A549 (cell line): ENCODE data around the gene SYCE3. TPM values are rescaled to one million over a fixed set of nuclear protein-coding genes. Genes with fewer than 3 reads are reported as not detected.

Source experiments
- ATAC-seq, 2 experiments: fragments of 200-7000 bp in 1 of 2; fragments of >200 bp in 1 of 2; cut with Nextera tagmentation in 1 of 2; cut with Tn5 transposase in 1 of 2; 3 replicates each; pipeline versions ENCODE4 v1.8.0 to v1.9.1; 2018 to 2020; ENCODE audit warnings: mild to moderate bottlenecking in 1 of 2, moderate library complexity in 1 of 2
- CTCF ChIA-PET: fragments of 300-600 bp; sonication (Branson Sonifier 250); formaldehyde crosslinking; extraction: SDS; loops from one replicate; lab custom pipeline; 2021; ENCODE audit warnings: antibody characterized with exemption, inconsistent platforms; lab: Yijun Ruan, JAX
- POLR2A ChIA-PET: fragments of 350-600 bp; formaldehyde crosslinking; extraction: SDS; loops from one replicate; lab custom pipeline; 2021; ENCODE audit warnings: antibody characterized with exemption, inconsistent platforms; lab: Yijun Ruan, JAX
- DNase-seq, 2 experiments: peaks; one replicate each; pipeline versions ENCODE4 v3.0.0 to v3.0.0-alpha.2; 2011 to 2016; ENCODE audit warnings: low read depth in 1 of 2, low spot score in 1 of 2
- FAIRE-seq: peaks from 2 replicates; lab custom pipeline; 2011; peaks lifted over from hg19 to GRCh38; lab: Jason Lieb, UNC
- H3K27ac ChIP-seq, 2 experiments: fragments of >200 bp; sonication (Bioruptor Twin); formaldehyde crosslinking; 3 replicates each; pipeline ENCODE4 v1.5.1; 2016 to 2017
- H3K4me1 ChIP-seq: fragments of >200 bp; sonication (Bioruptor Twin); formaldehyde crosslinking; 3 replicates; pipeline ENCODE4 v1.6.1; 2016
- H3K4me2 ChIP-seq: fragments of >200 bp; sonication (Bioruptor Twin); formaldehyde crosslinking; 3 replicates; pipeline ENCODE4 v1.6.1; 2016
- H3K4me3 ChIP-seq: fragments of >200 bp; sonication (Bioruptor Twin); formaldehyde crosslinking; 3 replicates; pipeline ENCODE4 v1.5.1; 2016
- H3K9me3 ChIP-seq: fragments of >200 bp; sonication (Bioruptor Twin); formaldehyde crosslinking; 3 replicates; pipeline ENCODE4 v1.6.1; 2016
- ATOH8 ChIP-seq: fragments of 250-450 bp; sonication (Bioruptor Pico); IDR thresholded peaks from 2 replicates; pipeline ENCODE4 v1.5.0; 2020; ENCODE audit warnings: low read depth, mild to moderate bottlenecking, moderate library complexity
- BHLHE40 ChIP-seq: IDR thresholded peaks from 2 replicates; pipeline ENCODE4 v1.6.1; 2012; ENCODE audit warnings: low read depth, low read length, inconsistent platforms
- CHD4 ChIP-seq: fragments of 200-600 bp; sonication (generic); IDR thresholded peaks from 2 replicates; pipeline ENCODE4 v1.6.1; 2016; ENCODE audit warnings: antibody characterized with exemption, mild to moderate bottlenecking, borderline replicate concordance
- ELK1 ChIP-seq: fragments of 150-350 bp; IDR thresholded peaks from 2 replicates; pipeline ENCODE4 v1.6.1; 2014; ENCODE audit warnings: low read depth, mild to moderate bottlenecking, low read length
- EP300 ChIP-seq, 2 experiments: fragments of >200 bp; sonication (Bioruptor Twin); formaldehyde crosslinking; IDR thresholded peaks; 2 replicates in 1 of 2; 3 replicates in 1 of 2; pipeline ENCODE4 v1.6.1; 2016 to 2017
- ESRRA ChIP-seq: fragments of 150-350 bp; IDR thresholded peaks from 2 replicates; pipeline ENCODE4 v1.6.1; 2014; ENCODE audit warnings: mild to moderate bottlenecking, low read length, borderline replicate concordance
- FOSB ChIP-seq: fragments of 250-450 bp; sonication (Bioruptor Pico); IDR thresholded peaks from 2 replicates; pipeline ENCODE4 v1.5.0; 2020; ENCODE audit warnings: mild to moderate bottlenecking, moderate library complexity
- HDAC2 ChIP-seq: fragments of 200-600 bp; sonication (generic); IDR thresholded peaks from 2 replicates; pipeline ENCODE4 v1.6.1; 2016
- HES2 ChIP-seq: fragments of >200 bp; sonication (Bioruptor Twin); formaldehyde crosslinking; IDR thresholded peaks from 2 replicates; pipeline ENCODE4 v1.6.1; 2016
- HOXB5 ChIP-seq: fragments of 250-450 bp; sonication (Bioruptor Pico); IDR thresholded peaks from 2 replicates; pipeline ENCODE4 v1.5.0; 2020; ENCODE audit warnings: mild to moderate bottlenecking, moderate library complexity
- JUNB ChIP-seq: fragments of >200 bp; sonication (Bioruptor Twin); formaldehyde crosslinking; IDR thresholded peaks from 2 replicates; pipeline ENCODE4 v1.6.1; 2016
- NFE2L2 ChIP-seq: fragments of 150-350 bp; conservative IDR thresholded peaks from 2 replicates; pipeline ENCODE4 v1.6.1; 2014; ENCODE audit warnings: low read length
- NR3C1 ChIP-seq: fragments of >200 bp; sonication (Bioruptor Twin); formaldehyde crosslinking; IDR thresholded peaks from 3 replicates; pipeline ENCODE4 v1.6.1; 2017
- PBX3 ChIP-seq: IDR thresholded peaks from 2 replicates; pipeline ENCODE4 v1.6.1; 2012
- POLR2AphosphoS2 ChIP-seq: conservative IDR thresholded peaks from 2 replicates; pipeline ENCODE4 v1.6.1; 2012; ENCODE audit warnings: low read length, improper control_type of control experiment, inconsistent platforms
- SREBF2 ChIP-seq: fragments of 450-650 bp; IDR thresholded peaks from 2 replicates; pipeline ENCODE4 v1.6.1; 2014; ENCODE audit warnings: mild to moderate bottlenecking, moderate library complexity
- ZFP36 ChIP-seq: fragments of 450-650 bp; IDR thresholded peaks from 2 replicates; pipeline ENCODE4 v1.6.1; 2014; ENCODE audit warnings: borderline replicate concordance; ENCODE audit not compliant: partially characterized antibody
- ZNF302 ChIP-seq: fragments of 250-450 bp; sonication (Bioruptor Pico); IDR thresholded peaks from 2 replicates; pipeline ENCODE4 v1.9.0; 2021; ENCODE audit warnings: inconsistent platforms, mild to moderate bottlenecking, moderate library complexity
- WGBS: methylation state at CpG from one replicate; pipeline ENCODE4 v1.1.6; 2017; ENCODE audit errors: missing lambda C conversion rate; 5-methylcytosine and 5-hydroxymethylcytosine counted together
- polyA plus RNA-seq, 4 experiments: library from polyadenylated mRNA; depleted of rRNA in 3 of 4; stranded (reverse); fragments of >200 nt; fragmentation: RNase III in 1 of 4; extraction: RNeasy Plus Mini Kit Qiagen cat#74134 plus additional on column Dnase treatment in 1 of 4; gene quantifications; 2 replicates in 3 of 4; 3 replicates in 1 of 4; pipeline ENCODE4 v1.2.3, GENCODE V29; 2011 to 2017
- TF ChIP-seq, protein P1 (sequence below): fragments of >200 bp; sonication (Bioruptor Twin); formaldehyde crosslinking; IDR thresholded peaks from 3 replicates; pipeline ENCODE4 v1.6.1; 2016
- TF ChIP-seq, protein P2 (sequence below): fragments of >200 bp; sonication (Bioruptor Twin); formaldehyde crosslinking; IDR thresholded peaks from 3 replicates; pipeline ENCODE4 v1.5.1; 2016

SYCE3 gene
- polyA plus RNA-seq, 2 of the 4 experiments (the other 2 are of a cell fraction): 0.45 to 0.59 TPM

GRCh38 chr22:50519151-50519550 lies 43.6 kb downstream of the SYCE3 start:
- H3K4me2 ChIP-seq: no peak overlapping the region
- no peak overlapping the region for H3K27ac ChIP-seq
- 0 out of 3 replicates have a peak, but pooled peaks cover 2% of the 10 kb centered on the region for H3K4me1 ChIP-seq
- POLR2A ChIA-PET: no interaction called here
- no peak overlapping the region for H3K4me3 ChIP-seq
- no peak for ATAC-seq
- DNase-seq: no peak
- CTCF ChIA-PET: interaction anchor here (1.1 to 1.5 kb wide), 4 partner anchors 10 to 102 kb away, joined by 3 to 6 read pairs (median 4); no protein-coding TSS in a partner anchor
- FAIRE-seq: no peak
- 87% methylated on average over 5 of the region's 8 CpGs for WGBS
- H3K9me3 ChIP-seq: no peaks in the 10 kb centered on the region
- no peak for TF ChIP-seq PBX3
- no peak for TF ChIP-seq HDAC2
- TF ChIP-seq ATOH8 (CRISPR knock-in tag): no peak
- no peak for TF ChIP-seq ELK1
- TF ChIP-seq ESRRA: no peak
- no peak for TF ChIP-seq FOSB (CRISPR knock-in tag)
- no peak for TF ChIP-seq BHLHE40

GRCh38 chr22:50518606-50519005 lies 44.1 kb downstream of the SYCE3 start:
- FAIRE-seq: no peak
- POLR2A ChIA-PET: no interaction called here
- 93% methylated on average over 3 of the region's 7 CpGs for WGBS
- DNase-seq: no peak
- H3K4me3 ChIP-seq: no peak overlapping the region
- TF ChIP-seq NR3C1 (no peak), SREBF2 (no peak), ZFP36 (no peak), CHD4 (no peak), HDAC2 (no peak), POLR2AphosphoS2 (no peak), ZNF302 (CRISPR knock-in tag) (no peak), JUNB (no peak), HES2 (no peak), NFE2L2 (no peak), HOXB5 (CRISPR knock-in tag) (no peak), EP300 (IDR thresholded peaks at IDR 0.05) (no peak)
- TF ChIP-seq, protein P1, sequence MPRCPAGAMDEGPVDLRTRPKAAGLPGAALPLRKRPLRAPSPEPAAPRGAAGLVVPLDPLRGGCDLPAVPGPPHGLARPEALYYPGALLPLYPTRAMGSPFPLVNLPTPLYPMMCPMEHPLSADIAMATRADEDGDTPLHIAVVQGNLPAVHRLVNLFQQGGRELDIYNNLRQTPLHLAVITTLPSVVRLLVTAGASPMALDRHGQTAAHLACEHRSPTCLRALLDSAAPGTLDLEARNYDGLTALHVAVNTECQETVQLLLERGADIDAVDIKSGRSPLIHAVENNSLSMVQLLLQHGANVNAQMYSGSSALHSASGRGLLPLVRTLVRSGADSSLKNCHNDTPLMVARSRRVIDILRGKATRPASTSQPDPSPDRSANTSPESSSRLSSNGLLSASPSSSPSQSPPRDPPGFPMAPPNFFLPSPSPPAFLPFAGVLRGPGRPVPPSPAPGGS: no peak
- TF ChIP-seq, protein P2, sequence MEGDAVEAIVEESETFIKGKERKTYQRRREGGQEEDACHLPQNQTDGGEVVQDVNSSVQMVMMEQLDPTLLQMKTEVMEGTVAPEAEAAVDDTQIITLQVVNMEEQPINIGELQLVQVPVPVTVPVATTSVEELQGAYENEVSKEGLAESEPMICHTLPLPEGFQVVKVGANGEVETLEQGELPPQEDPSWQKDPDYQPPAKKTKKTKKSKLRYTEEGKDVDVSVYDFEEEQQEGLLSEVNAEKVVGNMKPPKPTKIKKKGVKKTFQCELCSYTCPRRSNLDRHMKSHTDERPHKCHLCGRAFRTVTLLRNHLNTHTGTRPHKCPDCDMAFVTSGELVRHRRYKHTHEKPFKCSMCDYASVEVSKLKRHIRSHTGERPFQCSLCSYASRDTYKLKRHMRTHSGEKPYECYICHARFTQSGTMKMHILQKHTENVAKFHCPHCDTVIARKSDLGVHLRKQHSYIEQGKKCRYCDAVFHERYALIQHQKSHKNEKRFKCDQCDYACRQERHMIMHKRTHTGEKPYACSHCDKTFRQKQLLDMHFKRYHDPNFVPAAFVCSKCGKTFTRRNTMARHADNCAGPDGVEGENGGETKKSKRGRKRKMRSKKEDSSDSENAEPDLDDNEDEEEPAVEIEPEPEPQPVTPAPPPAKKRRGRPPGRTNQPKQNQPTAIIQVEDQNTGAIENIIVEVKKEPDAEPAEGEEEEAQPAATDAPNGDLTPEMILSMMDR: no peak
- no peaks in the 10 kb centered on the region for H3K4me1 ChIP-seq
- CTCF ChIA-PET: interaction anchor here (1.1 to 1.5 kb wide), 3 partner anchors 10 to 102 kb away, joined by 3 to 6 read pairs (median 4); no protein-coding TSS in a partner anchor
- no peaks in the 10 kb centered on the region for H3K9me3 ChIP-seq
- ATAC-seq: no peak
- no peak overlapping the region for H3K4me2 ChIP-seq
- no peak overlapping the region for H3K27ac ChIP-seq
